Osteoblast (primary cell): ENCODE results near the gene ST8SIA1. TPM values are rescaled to one million over a fixed set of nuclear protein-coding genes. Genes with fewer than 3 reads are reported as not detected.

ENCODE experiments used
- DNase-seq: peaks from one replicate; pipeline ENCODE4 v3.0.0; 2011; ENCODE audit warnings: low spot score, mixed read lengths; ENCODE audit not compliant: insufficient read length; ENCODE audit errors: missing footprints
- H2AFZ ChIP-seq: 2 replicates; pipeline ENCODE4 v1.6.0; 2011; ENCODE audit warnings: mild to moderate bottlenecking, low read length
- H3K27ac ChIP-seq: 2 replicates; pipeline ENCODE4 v1.5.1; 2011; ENCODE audit warnings: mild to moderate bottlenecking, low read depth, low read length, moderate library complexity
- H3K27me3 ChIP-seq: 2 replicates; pipeline ENCODE4 v1.6.0; 2012; ENCODE audit warnings: mild to moderate bottlenecking, control low read depth, inconsistent platforms, low read length, moderate library complexity; ENCODE audit not compliant: insufficient read depth
- H3K36me3 ChIP-seq: 2 replicates; pipeline ENCODE4 v1.5.1; 2011; ENCODE audit warnings: mild to moderate bottlenecking, low read length, control low read depth, moderate library complexity; ENCODE audit not compliant: insufficient read depth
- H3K4me1 ChIP-seq: 2 replicates; pipeline ENCODE4 v1.5.1; 2011; ENCODE audit warnings: mild to moderate bottlenecking, low read length, control low read depth, moderate library complexity; ENCODE audit not compliant: insufficient read depth
- H3K4me2 ChIP-seq: 2 replicates; pipeline ENCODE4 v1.6.0; 2011; ENCODE audit warnings: mild to moderate bottlenecking, low read length; ENCODE audit not compliant: insufficient read depth
- H3K4me3 ChIP-seq: fragments of 200-600 bp; sonication (generic); 3 replicates; pipeline ENCODE4 v1.5.1; 2012; ENCODE audit warnings: mild to moderate bottlenecking, low read length, inconsistent platforms; ENCODE audit not compliant: insufficient read depth
- H3K79me2 ChIP-seq: 2 replicates; pipeline ENCODE4 v1.6.0; 2012; ENCODE audit warnings: mild to moderate bottlenecking, low read length, control low read depth, inconsistent platforms; ENCODE audit not compliant: insufficient read depth
- H3K9me3 ChIP-seq: 2 replicates; pipeline ENCODE4 v1.5.1; 2011; ENCODE audit warnings: low read depth, low read length, control low read depth
- H4K20me1 ChIP-seq: 2 replicates; pipeline ENCODE4 v1.6.0; 2012; ENCODE audit warnings: mild to moderate bottlenecking, low read length, control low read depth; ENCODE audit not compliant: insufficient read depth
- total RNA-seq: library from RNA; depleted of rRNA; stranded (reverse); fragments of >200 nt; gene quantifications from 2 replicates; pipeline ENCODE4 v1.2.3, GENCODE V29; 2012
- TF ChIP-seq, protein P1 (sequence below): IDR thresholded peaks from 2 replicates; pipeline ENCODE4 v1.5.1; 2011; ENCODE audit warnings: mild to moderate bottlenecking, low read depth, low read length, moderate library complexity; ENCODE audit errors: extremely low read depth

The ST8SIA1 gene
- total RNA-seq, 1 donor, result 6.2 TPM

- Histone ChIP-seq H3K27me3 (no peaks in the 10 kb centered on the region), H3K4me2 (peak overlapping the region; percentile 9), H2AFZ (peak overlapping the region; percentile 76), H3K27ac (peak overlapping the region; percentile 12), H3K4me1 (peaks cover 40% of the 10 kb centered on the region), H3K36me3 (no peaks in the 10 kb centered on the region), H3K4me3 (no peak overlapping the region), H3K9me3 (no peaks in the 10 kb centered on the region), H4K20me1 (no peaks in the 10 kb centered on the region), H3K79me2 (no peaks in the 10 kb centered on the region)
- TF ChIP-seq, protein P1, sequence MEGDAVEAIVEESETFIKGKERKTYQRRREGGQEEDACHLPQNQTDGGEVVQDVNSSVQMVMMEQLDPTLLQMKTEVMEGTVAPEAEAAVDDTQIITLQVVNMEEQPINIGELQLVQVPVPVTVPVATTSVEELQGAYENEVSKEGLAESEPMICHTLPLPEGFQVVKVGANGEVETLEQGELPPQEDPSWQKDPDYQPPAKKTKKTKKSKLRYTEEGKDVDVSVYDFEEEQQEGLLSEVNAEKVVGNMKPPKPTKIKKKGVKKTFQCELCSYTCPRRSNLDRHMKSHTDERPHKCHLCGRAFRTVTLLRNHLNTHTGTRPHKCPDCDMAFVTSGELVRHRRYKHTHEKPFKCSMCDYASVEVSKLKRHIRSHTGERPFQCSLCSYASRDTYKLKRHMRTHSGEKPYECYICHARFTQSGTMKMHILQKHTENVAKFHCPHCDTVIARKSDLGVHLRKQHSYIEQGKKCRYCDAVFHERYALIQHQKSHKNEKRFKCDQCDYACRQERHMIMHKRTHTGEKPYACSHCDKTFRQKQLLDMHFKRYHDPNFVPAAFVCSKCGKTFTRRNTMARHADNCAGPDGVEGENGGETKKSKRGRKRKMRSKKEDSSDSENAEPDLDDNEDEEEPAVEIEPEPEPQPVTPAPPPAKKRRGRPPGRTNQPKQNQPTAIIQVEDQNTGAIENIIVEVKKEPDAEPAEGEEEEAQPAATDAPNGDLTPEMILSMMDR, result no peak
- DNase-seq, result no peak
These were observed 62.0 kb downstream of the ST8SIA1 start for GRCh38 chr12:22272335-22273151.

DNA sequence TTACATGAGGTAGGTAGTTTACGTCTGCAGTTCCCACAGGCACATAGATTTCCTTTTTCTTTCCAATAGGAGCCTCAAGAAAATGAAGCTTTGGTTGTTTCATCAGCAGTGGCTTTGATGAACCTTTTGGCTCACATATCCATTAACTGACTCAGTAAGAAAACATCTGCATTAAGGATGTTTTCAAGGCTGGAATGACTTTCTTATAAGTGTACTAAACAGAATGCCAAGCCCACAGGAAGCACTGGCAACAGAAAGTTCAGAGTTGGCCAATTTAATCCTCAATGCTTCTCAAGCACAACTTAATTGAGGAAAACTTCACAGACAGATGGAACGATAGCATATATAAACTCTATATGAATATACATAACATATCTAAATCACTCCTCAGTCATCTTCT lies 63.5 kb downstream of the ST8SIA1 start:
- TF ChIP-seq, protein P1, result no peak
- peak; percentile 68 for DNase-seq
- H3K27me3 ChIP-seq, result no peaks in the 10 kb centered on the region
- H3K36me3 ChIP-seq, result no peaks in the 10 kb centered on the region
- peaks cover 29% of the 10 kb centered on the region for H3K4me1 ChIP-seq
- H4K20me1 ChIP-seq, result no peaks in the 10 kb centered on the region
- peak overlapping the region; percentile 0 for H3K4me2 ChIP-seq
- no peak overlapping the region for H3K4me3 ChIP-seq
- H3K79me2 ChIP-seq, result no peaks in the 10 kb centered on the region
- H3K27ac ChIP-seq, result peak overlapping the region; percentile 7
- no peak overlapping the region for H2AFZ ChIP-seq
- H3K9me3 ChIP-seq, result no peaks in the 10 kb centered on the region

- no peaks in the 10 kb centered on the region for H4K20me1 ChIP-seq
- H3K27ac ChIP-seq, result no peak overlapping the region
- no peak for DNase-seq
These were observed 65.5 kb downstream of the ST8SIA1 start for GRCh38 chr12:22268973-22269372.

GRCh38 chr12:22268406-22268805 lies 66.1 kb downstream of the ST8SIA1 start:
- Histone ChIP-seq H3K4me1 (peaks cover 23% of the 10 kb centered on the region), H3K9me3 (no peaks in the 10 kb centered on the region), H3K27ac (no peak overlapping the region), H3K36me3 (no peaks in the 10 kb centered on the region), H3K79me2 (no peaks in the 10 kb centered on the region), H2AFZ (no peak overlapping the region), H3K27me3 (no peaks in the 10 kb centered on the region), H3K4me2 (no peak overlapping the region), H4K20me1 (no peaks in the 10 kb centered on the region), H3K4me3 (no peak overlapping the region)
- DNase-seq, result no peak
- TF ChIP-seq, protein P1, result no peak

More at GRCh38 chr12:22268973-22269372, 65.5 kb downstream of the ST8SIA1 start:
- no peak overlapping the region for H2AFZ ChIP-seq
- no peaks in the 10 kb centered on the region for H3K36me3 ChIP-seq
- H3K27me3 ChIP-seq, result no peaks in the 10 kb centered on the region
- no peaks in the 10 kb centered on the region for H3K9me3 ChIP-seq
- TF ChIP-seq, protein P1, result no peak
- no peaks in the 10 kb centered on the region for H3K79me2 ChIP-seq
- peaks cover 23% of the 10 kb centered on the region for H3K4me1 ChIP-seq
- H3K4me2 ChIP-seq, result no peak overlapping the region
- H3K4me3 ChIP-seq, result no peak overlapping the region
